UCSD-AML1 (cell line): ENCODE data around the gene SMIM24.
"Not testable (repeated sequence)": the region's sequence is repeated elsewhere in the genome, so short reads cannot be mapped to it uniquely, and the experiment has no call there.

Source experiments
- DNase-seq: peaks from one replicate; lab custom pipeline; 2025; ENCODE audit not compliant: unreplicated experiment; lab: John Stamatoyannopoulos, UW

The SMIM24 gene

GRCh38 chr19:3480383-3481091, at the start of gene SMIM24:
TSS of gene SMIM24 (minus strand) at chr19:3480525. CDS start at chr19:3480463, 62 bp downstream.
- no peak for DNase-seq

GRCh38 chr19:3529299-3529698, 49.0 kb upstream of the SMIM24 start:
- DNase-seq = not testable (repeated sequence)

GRCh38 chr19:3528539-3529211, 48.4 kb upstream of the SMIM24 start:
- DNase-seq = no peak

GRCh38 chr19:3528080-3528479, 47.8 kb upstream of the SMIM24 start:
- no peak for DNase-seq

- no peak for DNase-seq
These were observed 47.0 kb upstream of the SMIM24 start for GRCh38 chr19:3527238-3527910.

- no peak for DNase-seq
These were observed 46.3 kb upstream of the SMIM24 start for GRCh38 chr19:3526507-3527237.

- DNase-seq = no peak
These were observed 44.7 kb upstream of the SMIM24 start for GRCh38 chr19:3524904-3525451.

- no peak for DNase-seq
These were observed 43.9 kb upstream of the SMIM24 start for GRCh38 chr19:3524078-3524842.

- DNase-seq = no peak
These were observed 43.2 kb upstream of the SMIM24 start for GRCh38 chr19:3523361-3524077.

GRCh38 chr19:3522421-3523360, 42.4 kb upstream of the SMIM24 start:
- DNase-seq = no peak

GRCh38 chr19:3521104-3521445, 40.8 kb upstream of the SMIM24 start:
- DNase-seq = no peak

- DNase-seq = peak; percentile 32
These were observed 40.1 kb upstream of the SMIM24 start for GRCh38 chr19:3520166-3521103.

- no peak for DNase-seq
These were observed 38.8 kb upstream of the SMIM24 start for GRCh38 chr19:3519126-3519525.

- DNase-seq = no peak
These were observed 38.3 kb upstream of the SMIM24 start for GRCh38 chr19:3518659-3519058.

- no peak for DNase-seq
These were observed 37.9 kb upstream of the SMIM24 start for GRCh38 chr19:3518255-3518654.

GRCh38 chr19:3517638-3518037, 37.3 kb upstream of the SMIM24 start:
- no peak for DNase-seq

GRCh38 chr19:3516675-3517207, 36.4 kb upstream of the SMIM24 start:
- DNase-seq = no peak
